K562 (cell line): ENCODE measurements around the gene ERBB3. TPM values are rescaled to one million over a fixed set of nuclear protein-coding genes. Genes with fewer than 3 reads are reported as not detected.

ENCODE experiments used
- CEBPZ ChIP-seq: fragments of 150-350 bp; IDR thresholded peaks from 2 replicates; pipeline ENCODE4 v1.6.1; 2014; ENCODE audit warnings: low read depth, mild to moderate bottlenecking, low read length, borderline replicate concordance
- DDX20 ChIP-seq: fragments of 450-650 bp; IDR thresholded peaks from 2 replicates; pipeline ENCODE4 v1.6.1; 2016; ENCODE audit warnings: missing genetic modification characterization, low read depth, mild to moderate bottlenecking, missing compliant biosample characterization, moderate library complexity
- DPF2 ChIP-seq: fragments of 450-650 bp; IDR thresholded peaks from 2 replicates; pipeline ENCODE4 v1.6.1; 2016
- MTA3 ChIP-seq: fragments of 450-650 bp; formaldehyde crosslinking; IDR thresholded peaks from 2 replicates; pipeline ENCODE4 v1.6.1; 2017; ENCODE audit warnings: mild to moderate bottlenecking, borderline replicate concordance
- NCOA6 ChIP-seq: fragments of 450-650 bp; IDR thresholded peaks from 2 replicates; pipeline ENCODE4 v1.6.1; 2017; ENCODE audit warnings: mild to moderate bottlenecking
- RBM14 ChIP-seq: fragments of 200-400 bp; formaldehyde crosslinking; IDR thresholded peaks from 2 replicates; pipeline ENCODE4 v1.6.1; 2018; ENCODE audit warnings: low read depth, mild to moderate bottlenecking, low read length, moderate library complexity, borderline replicate concordance; ENCODE audit not compliant: insufficient read depth
- RBM15 ChIP-seq: fragments of 200-400 bp; formaldehyde crosslinking; IDR thresholded peaks from 2 replicates; pipeline ENCODE4 v1.6.1; 2018; ENCODE audit warnings: mild to moderate bottlenecking, low read length, moderate library complexity; ENCODE audit not compliant: insufficient read depth
- RCOR1 ChIP-seq, 2 experiments: IDR thresholded peaks; 2 replicates each; pipeline ENCODE4 v1.6.1; 2012; ENCODE audit warnings: low read depth in 2 of 2, low read length in 2 of 2, borderline replicate concordance in 1 of 2, improper control_type of control experiment in 1 of 2
- SUPT5H ChIP-seq: fragments of 450-650 bp; IDR thresholded peaks from 2 replicates; pipeline ENCODE4 v1.6.1; 2016
- TARDBP ChIP-seq: fragments of 450-650 bp; IDR thresholded peaks from 2 replicates; pipeline ENCODE4 v1.6.1; 2016
- U2AF2 ChIP-seq: fragments of 200-400 bp; formaldehyde crosslinking; optimal IDR thresholded peaks from 2 replicates; pipeline ENCODE3; 2017; ENCODE audit warnings: low read depth, mild to moderate bottlenecking, low read length
- YBX1 ChIP-seq: fragments of 450-650 bp; IDR thresholded peaks from 2 replicates; pipeline ENCODE4 v1.7.1; 2016; ENCODE audit warnings: mild to moderate bottlenecking
- ZNF431 ChIP-seq: sonication (generic); formaldehyde crosslinking; IDR thresholded peaks from 2 replicates; pipeline ENCODE4 v1.8.0; 2022; ENCODE audit warnings: mild to moderate bottlenecking, missing genetic modification reagents
- polyA plus RNA-seq, 8 experiments: library from polyadenylated mRNA; depleted of rRNA in 4 of 8; stranded (reverse) in 5 of 8; unstranded in 3 of 8; fragments of >200 nt; fragmentation: Nextera tagmentation in 2 of 8; fragmentation: Illumina TruSeq in 1 of 8; extraction: Ambion mirVana in 2 of 8; extraction: Trizol in 1 of 8; gene quantifications; 2 replicates each; pipeline versions ENCODE4 v1.2.1 to v1.2.3, GENCODE V29; 2011 to 2014; ENCODE audit warnings: inconsistent platforms in 1 of 8, missing spikeins in 1 of 8
- total RNA-seq, 7 experiments: library from RNA; depleted of rRNA in 6 of 7; stranded (reverse); fragments of >200 nt in 6 of 7; fragmentation: Illumina TruSeq in 2 of 7; extraction: Trizol in 2 of 7; gene quantifications; 2 replicates each; pipeline versions ENCODE4 v1.2.1 to v1.2.3, GENCODE V29; 2011 to 2021; ENCODE audit warnings: low replicate concordance in 1 of 7
- TF ChIP-seq, protein P1 (sequence below): IDR thresholded peaks from 2 replicates; pipeline ENCODE4 v1.6.1; 2011; ENCODE audit warnings: borderline replicate concordance, low read depth, mild to moderate bottlenecking, moderate library complexity, low read length; ENCODE audit not compliant: insufficient read depth, poor library complexity, severe bottlenecking
- TF ChIP-seq, protein P2 (sequence below), 2 experiments: fragments of 450-650 bp; IDR thresholded peaks; 2 replicates each; pipeline ENCODE4 v1.6.1; 2016
- TF ChIP-seq, protein P3 (sequence below): fragments of 450-650 bp; formaldehyde crosslinking; IDR thresholded peaks from 2 replicates; pipeline ENCODE4 v1.4.0; 2020; ENCODE audit warnings: mild to moderate bottlenecking, moderate library complexity
- TF ChIP-seq, protein P4 (sequence below): sonication (generic); formaldehyde crosslinking; IDR thresholded peaks from 2 replicates; pipeline ENCODE4 v1.8.1; 2023; ENCODE audit warnings: mild to moderate bottlenecking, missing genetic modification reagents

Gene ERBB3
- total and polyA plus RNA-seq, 9 of the 15 experiments (the other 6 are each of a cell fraction or from before 2014, with no cell fraction given), result 1.5 to 5.4 (median 3.8) TPM

DNA sequence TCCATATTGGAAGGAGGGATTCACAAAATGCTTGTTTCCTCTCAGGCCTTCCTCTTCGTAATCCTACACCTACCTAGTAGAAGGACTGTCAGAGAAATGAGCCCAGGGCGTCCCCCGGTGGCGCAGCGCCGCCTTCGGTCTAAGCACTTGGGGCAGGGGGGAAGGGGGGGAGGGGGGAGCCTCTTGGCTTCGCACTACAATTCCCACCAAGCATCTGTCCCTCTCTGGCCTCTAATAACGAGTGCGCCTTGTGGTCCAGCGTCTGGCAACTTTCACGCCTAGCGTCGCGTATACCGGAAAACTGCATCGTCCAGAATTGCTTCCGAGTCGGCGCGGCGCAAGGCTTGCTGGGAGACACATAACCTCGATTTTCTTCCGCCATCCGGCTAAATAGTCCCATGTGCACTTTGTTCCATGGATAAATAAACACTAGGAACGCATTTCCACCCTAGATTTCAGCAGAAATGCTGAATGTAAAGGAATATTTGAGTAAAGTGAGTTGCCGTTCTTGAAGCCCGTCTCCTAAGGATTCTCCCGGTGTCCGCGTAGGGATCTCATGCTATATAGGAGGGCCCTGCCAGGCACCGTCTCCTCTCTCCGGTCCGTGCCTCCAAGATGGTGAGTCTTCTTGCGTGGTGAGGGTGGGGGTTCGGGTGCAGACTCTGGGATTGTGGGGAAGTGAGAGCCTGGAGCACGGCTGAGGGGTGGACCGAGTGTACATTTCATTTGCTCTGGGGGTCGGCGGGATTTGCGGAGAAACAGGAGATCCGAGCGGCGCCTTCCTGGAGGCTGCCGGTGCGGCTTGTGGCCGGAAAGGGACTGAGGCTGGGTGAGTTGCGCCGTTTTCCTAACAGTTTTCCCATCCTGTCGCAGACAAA, 38.2 kb upstream of the ERBB3 start, which contains the start of gene RPS26 (continued):
- TF ChIP-seq CEBPZ (no peak), DDX20 (tag) (peak; percentile 79), YBX1 (no peak), RCOR1 (IDR thresholded peaks at IDR 0.05; ENCODE audit: borderline replicate concordance in 1 of 2, low read depth in 2 of 2, low read length in 2 of 2) (peak in 1 of 2 experiments; percentile 7; a peak in 1 of 4 replicates), TARDBP (peak; percentile 57), SUPT5H (peak; percentile 100), RBM14 (no peak), MTA3 (peak; percentile 100), NCOA6 (0 out of 2 replicates have a peak, but pooled peaks have one; percentile 31), RBM15 (no peak), DPF2 (peak; percentile 71; the same call in 1 of the 2 replicates), ZNF431 (no peak), U2AF2 (no peak)
- TF ChIP-seq, protein P1, sequence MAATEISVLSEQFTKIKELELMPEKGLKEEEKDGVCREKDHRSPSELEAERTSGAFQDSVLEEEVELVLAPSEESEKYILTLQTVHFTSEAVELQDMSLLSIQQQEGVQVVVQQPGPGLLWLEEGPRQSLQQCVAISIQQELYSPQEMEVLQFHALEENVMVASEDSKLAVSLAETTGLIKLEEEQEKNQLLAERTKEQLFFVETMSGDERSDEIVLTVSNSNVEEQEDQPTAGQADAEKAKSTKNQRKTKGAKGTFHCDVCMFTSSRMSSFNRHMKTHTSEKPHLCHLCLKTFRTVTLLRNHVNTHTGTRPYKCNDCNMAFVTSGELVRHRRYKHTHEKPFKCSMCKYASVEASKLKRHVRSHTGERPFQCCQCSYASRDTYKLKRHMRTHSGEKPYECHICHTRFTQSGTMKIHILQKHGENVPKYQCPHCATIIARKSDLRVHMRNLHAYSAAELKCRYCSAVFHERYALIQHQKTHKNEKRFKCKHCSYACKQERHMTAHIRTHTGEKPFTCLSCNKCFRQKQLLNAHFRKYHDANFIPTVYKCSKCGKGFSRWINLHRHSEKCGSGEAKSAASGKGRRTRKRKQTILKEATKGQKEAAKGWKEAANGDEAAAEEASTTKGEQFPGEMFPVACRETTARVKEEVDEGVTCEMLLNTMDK, result no peak
- TF ChIP-seq, protein P2, sequence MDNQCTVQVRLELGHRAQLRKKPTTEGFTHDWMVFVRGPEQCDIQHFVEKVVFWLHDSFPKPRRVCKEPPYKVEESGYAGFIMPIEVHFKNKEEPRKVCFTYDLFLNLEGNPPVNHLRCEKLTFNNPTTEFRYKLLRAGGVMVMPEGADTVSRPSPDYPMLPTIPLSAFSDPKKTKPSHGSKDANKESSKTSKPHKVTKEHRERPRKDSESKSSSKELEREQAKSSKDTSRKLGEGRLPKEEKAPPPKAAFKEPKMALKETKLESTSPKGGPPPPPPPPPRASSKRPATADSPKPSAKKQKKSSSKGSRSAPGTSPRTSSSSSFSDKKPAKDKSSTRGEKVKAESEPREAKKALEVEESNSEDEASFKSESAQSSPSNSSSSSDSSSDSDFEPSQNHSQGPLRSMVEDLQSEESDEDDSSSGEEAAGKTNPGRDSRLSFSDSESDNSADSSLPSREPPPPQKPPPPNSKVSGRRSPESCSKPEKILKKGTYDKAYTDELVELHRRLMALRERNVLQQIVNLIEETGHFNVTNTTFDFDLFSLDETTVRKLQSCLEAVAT (IDR thresholded peaks at IDR 0.05), result peak; percentile 87 to 89; a peak in 3 of 4 replicates
- TF ChIP-seq, protein P3, sequence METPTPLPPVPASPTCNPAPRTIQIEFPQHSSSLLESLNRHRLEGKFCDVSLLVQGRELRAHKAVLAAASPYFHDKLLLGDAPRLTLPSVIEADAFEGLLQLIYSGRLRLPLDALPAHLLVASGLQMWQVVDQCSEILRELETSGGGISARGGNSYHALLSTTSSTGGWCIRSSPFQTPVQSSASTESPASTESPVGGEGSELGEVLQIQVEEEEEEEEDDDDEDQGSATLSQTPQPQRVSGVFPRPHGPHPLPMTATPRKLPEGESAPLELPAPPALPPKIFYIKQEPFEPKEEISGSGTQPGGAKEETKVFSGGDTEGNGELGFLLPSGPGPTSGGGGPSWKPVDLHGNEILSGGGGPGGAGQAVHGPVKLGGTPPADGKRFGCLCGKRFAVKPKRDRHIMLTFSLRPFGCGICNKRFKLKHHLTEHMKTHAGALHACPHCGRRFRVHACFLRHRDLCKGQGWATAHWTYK, result no peak
- TF ChIP-seq, protein P4, sequence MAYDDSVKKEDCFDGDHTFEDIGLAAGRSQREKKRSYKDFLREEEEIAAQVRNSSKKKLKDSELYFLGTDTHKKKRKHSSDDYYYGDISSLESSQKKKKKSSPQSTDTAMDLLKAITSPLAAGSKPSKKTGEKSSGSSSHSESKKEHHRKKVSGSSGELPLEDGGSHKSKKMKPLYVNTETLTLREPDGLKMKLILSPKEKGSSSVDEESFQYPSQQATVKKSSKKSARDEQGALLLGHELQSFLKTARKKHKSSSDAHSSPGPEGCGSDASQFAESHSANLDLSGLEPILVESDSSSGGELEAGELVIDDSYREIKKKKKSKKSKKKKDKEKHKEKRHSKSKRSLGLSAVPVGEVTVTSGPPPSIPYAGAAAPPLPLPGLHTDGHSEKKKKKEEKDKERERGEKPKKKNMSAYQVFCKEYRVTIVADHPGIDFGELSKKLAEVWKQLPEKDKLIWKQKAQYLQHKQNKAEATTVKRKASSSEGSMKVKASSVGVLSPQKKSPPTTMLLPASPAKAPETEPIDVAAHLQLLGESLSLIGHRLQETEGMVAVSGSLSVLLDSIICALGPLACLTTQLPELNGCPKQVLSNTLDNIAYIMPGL, result peak; percentile 78
